NCI-H1436 (cell line): ENCODE results near the gene MT1B.

Experiments used
- DNase-seq: peaks from one replicate; lab custom pipeline; 2025; lab: John Stamatoyannopoulos, UW

MT1B gene

GRCh38 chr16:56651586-56651985, at the start of gene MT1B:
TSS of gene MT1B (plus strand) at chr16:56651886. CDS start at chr16:56651954, 68 bp downstream.
- DNase-seq = no peak

- DNase-seq = peak; percentile 8
Observed at GRCh38 chr16:56603589-56603988, 48.1 kb upstream of the MT1B start.

GRCh38 chr16:56604966-56605365, 46.7 kb upstream of the MT1B start:
- no peak for DNase-seq

GRCh38 chr16:56605475-56605874, 46.2 kb upstream of the MT1B start:
- no peak for DNase-seq

GRCh38 chr16:56606071-56606475, 45.6 kb upstream of the MT1B start:
- no peak for DNase-seq

GRCh38 chr16:56606476-56607108, 45.1 kb upstream of the MT1B start:
- DNase-seq = no peak

GRCh38 chr16:56607109-56607618, 44.5 kb upstream of the MT1B start:
- no peak for DNase-seq

GRCh38 chr16:56607675-56608042, 44.0 kb upstream of the MT1B start:
- DNase-seq = no peak

- DNase-seq = peak; percentile 81
Observed at GRCh38 chr16:56608043-56608875, 43.4 kb upstream of the MT1B start, which contains the start of gene MT2A. TSS of gene MT2A (plus strand) at chr16:56608584. CDS start at chr16:56608656, 72 bp downstream.

- no peak for DNase-seq
Observed at GRCh38 chr16:56608876-56609462, 42.7 kb upstream of the MT1B start.

GRCh38 chr16:56609463-56609921, 42.2 kb upstream of the MT1B start:
- no peak for DNase-seq

GRCh38 chr16:56610017-56610608, 41.6 kb upstream of the MT1B start:
- DNase-seq = no peak

GRCh38 chr16:56610609-56611111, 41.0 kb upstream of the MT1B start:
- DNase-seq = no peak

- DNase-seq = no peak
Observed at GRCh38 chr16:56611281-56611833, 40.3 kb upstream of the MT1B start.

- DNase-seq = no peak
Observed at GRCh38 chr16:56613706-56614105, 38.0 kb upstream of the MT1B start.

GRCh38 chr16:56614549-56614991, 37.1 kb upstream of the MT1B start:
- no peak for DNase-seq

- DNase-seq = no peak
Observed at GRCh38 chr16:56615353-56615752, 36.3 kb upstream of the MT1B start.

- no peak for DNase-seq
Observed at GRCh38 chr16:56616608-56617211, 35.0 kb upstream of the MT1B start.

- no peak for DNase-seq
Observed at GRCh38 chr16:56617212-56618085, 34.2 kb upstream of the MT1B start.

GRCh38 chr16:56618138-56618537, 33.5 kb upstream of the MT1B start:
- no peak for DNase-seq
